Measurements from ENCODE around the gene SRPK3. TPM values are rescaled to one million over a fixed set of nuclear protein-coding genes. Genes with fewer than 3 reads are reported as not detected.
A peak's percentile ranks its signal among the peaks of the same experiment; 100 is the strongest.

The SRPK3 gene
- total and polyA plus RNA-seq, 5 donors: 27.0 to 53.1 (median 36.5) TPM

DNA sequence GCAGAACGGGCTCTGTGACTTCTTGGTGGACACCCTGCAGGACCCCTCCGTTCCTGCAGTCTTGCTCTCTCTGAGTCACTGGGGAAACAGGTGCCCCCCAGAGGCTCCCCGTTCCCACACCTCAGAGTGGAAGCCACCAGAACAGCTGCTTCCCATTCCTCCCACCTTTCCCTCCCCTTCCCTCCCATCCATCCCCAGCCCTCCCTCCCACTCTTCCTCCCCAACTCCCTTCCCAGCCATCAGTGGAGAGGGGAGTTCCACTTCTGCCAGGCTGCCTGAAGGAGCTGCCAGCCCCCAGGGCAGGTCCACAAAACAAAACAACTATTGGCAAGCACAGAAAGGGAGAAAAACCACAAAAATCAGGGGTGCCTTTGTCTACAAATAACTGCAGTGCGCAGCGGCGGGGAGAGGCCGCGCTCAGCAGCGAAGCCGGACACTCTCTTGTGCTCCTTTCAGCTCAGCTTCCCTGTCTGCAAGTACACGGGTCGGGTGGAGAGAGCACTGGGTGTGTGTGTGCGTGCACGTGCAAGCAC is 21.7 kb downstream of the SRPK3 start:
- H3K4me3 ChIP-seq (ENCODE audit: low read length): no peak overlapping the region
- peak in 1 of 3 donors; percentile 19 for DNase-seq
- intact Hi-C loops (cut with DNase I): loop anchor here in 1 of 4 donors (10.0 kb wide), 1 partner anchor 102 kb away; the partner anchor contains the start of gene AVPR2
- whole genome bisulfite sequencing: 61% methylated on average over 14 of the region's 14 CpGs
- H3K9me3 ChIP-seq (ENCODE audit: control insufficient read depth, low read length): no peaks in the 10 kb centered on the region
- H3K27ac ChIP-seq (ENCODE audit: low read length): no peak overlapping the region
- H3K27me3 ChIP-seq (ENCODE audit: control insufficient read depth, insufficient read depth): no peaks in the 10 kb centered on the region
- no peaks in the 10 kb centered on the region for H3K4me1 ChIP-seq (ENCODE audit: control insufficient read depth, insufficient read depth, low read length)
- no peak for ATAC-seq

DNA sequence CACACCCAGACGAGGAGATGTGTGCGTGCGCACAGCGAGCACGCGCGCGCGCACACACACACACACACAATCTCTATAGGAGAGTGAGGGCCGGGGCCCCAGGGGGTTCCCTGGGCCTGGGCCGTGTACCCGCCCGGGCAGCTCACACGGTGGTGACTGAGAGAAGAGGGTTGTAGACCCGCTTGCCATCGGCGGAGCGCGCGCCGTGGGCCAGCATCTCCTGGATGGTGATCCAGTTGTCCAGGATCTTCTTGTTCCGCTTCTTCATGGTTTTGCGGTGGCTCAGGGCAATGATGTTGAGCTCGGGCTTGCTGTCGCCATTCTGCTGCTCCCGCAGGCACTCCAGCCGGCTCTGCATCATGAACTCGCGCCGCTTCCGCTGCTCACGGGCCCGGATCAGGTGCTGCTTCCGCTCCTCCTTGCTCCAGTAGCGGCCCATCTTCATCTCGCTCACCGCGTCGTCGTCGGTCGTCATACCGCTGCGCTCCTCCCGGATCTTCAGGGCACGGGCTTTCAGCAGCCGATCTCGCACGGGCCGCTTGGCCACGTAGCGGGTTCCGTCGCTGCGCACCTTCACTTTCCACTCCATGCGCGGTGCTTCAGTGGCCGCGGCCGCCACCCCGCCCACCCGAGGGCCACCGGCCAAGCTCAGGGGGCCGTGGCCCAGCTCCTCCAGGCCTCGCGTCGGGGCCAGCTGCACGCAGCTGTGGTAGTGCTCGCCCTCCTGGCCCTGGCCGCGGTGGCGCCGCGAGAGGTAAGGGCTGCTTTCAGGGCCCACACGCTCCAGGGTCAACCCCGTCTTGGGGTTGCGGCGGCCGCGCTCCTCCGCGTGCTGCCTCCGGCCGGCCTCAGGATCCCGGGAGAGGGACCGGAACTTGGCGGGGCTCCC is 22.6 kb downstream of the SRPK3 start:
- no peak for ATAC-seq
- H3K9me3 ChIP-seq (ENCODE audit: control insufficient read depth, low read length): no peaks in the 10 kb centered on the region
- no peak overlapping the region for H3K27ac ChIP-seq (ENCODE audit: low read length)
- no peaks in the 10 kb centered on the region for H3K27me3 ChIP-seq (ENCODE audit: control insufficient read depth, insufficient read depth)
- no peak overlapping the region for H3K4me3 ChIP-seq (ENCODE audit: low read length)
- intact Hi-C loops (cut with DNase I): loop anchor here in 1 of 4 donors (10.0 kb wide), 1 partner anchor 101 kb away; the partner anchor contains the start of gene AVPR2
- H3K4me1 ChIP-seq (ENCODE audit: control insufficient read depth, insufficient read depth, low read length): no peaks in the 10 kb centered on the region
- 97% methylated on average over 87 of the region's 87 CpGs for WGBS
- DNase-seq: peak in 1 of 3 donors; percentile 55

- intact Hi-C loops (cut with DNase I): loop anchor here in 1 of 4 donors (10.0 kb wide), 1 partner anchor 101 kb away; the partner anchor contains the start of gene AVPR2
- 95% methylated on average over 29 of the region's 34 CpGs for WGBS
These were observed 23.3 kb downstream of the SRPK3 start for GRCh38 chrX:153804100-153804595.

DNA sequence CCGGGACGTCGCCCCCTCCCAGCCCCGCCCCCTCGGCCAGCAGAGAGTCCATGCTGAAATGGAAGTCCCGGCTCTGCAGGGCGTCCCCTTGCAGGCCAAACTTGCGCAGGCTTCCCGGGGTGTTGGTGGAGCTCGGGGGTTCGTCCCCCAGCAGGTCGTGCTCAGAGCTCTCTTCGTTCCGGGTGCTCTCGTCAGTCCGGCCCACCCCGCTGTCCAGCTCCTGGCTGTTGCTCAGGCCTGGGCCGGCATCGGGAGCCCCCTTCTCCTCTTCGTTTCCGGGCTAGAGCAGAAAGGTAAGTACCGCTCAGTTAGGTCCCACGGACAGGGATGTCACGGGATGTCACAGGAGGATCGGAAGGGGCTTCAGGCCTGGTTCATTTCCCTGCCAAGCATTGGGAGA is 23.8 kb downstream of the SRPK3 start:
- Histone ChIP-seq H3K4me3 (ENCODE audit: low read length) (no peak overlapping the region), H3K27me3 (ENCODE audit: control insufficient read depth, insufficient read depth) (no peaks in the 10 kb centered on the region), H3K9me3 (ENCODE audit: control insufficient read depth, low read length) (no peaks in the 10 kb centered on the region), H3K27ac (ENCODE audit: low read length) (no peak overlapping the region), H3K4me1 (ENCODE audit: control insufficient read depth, insufficient read depth, low read length) (no peaks in the 10 kb centered on the region)
- intact Hi-C loops (cut with DNase I): loop anchor here in 1 of 4 donors (10.0 kb wide), 1 partner anchor 100 kb away; the partner anchor contains the start of gene AVPR2
- ATAC-seq (no peak), DNase-seq (peak in 1 of 3 donors; percentile 31)
- 95% methylated on average over 25 of the region's 25 CpGs for WGBS

More at GRCh38 chrX:153804100-153804595, 23.3 kb downstream of the SRPK3 start:
- H3K9me3 ChIP-seq (ENCODE audit: control insufficient read depth, low read length): no peaks in the 10 kb centered on the region
- no peak for ATAC-seq
- no peak overlapping the region for H3K4me3 ChIP-seq (ENCODE audit: low read length)
- H3K4me1 ChIP-seq (ENCODE audit: control insufficient read depth, insufficient read depth, low read length): no peaks in the 10 kb centered on the region
- H3K27me3 ChIP-seq (ENCODE audit: control insufficient read depth, insufficient read depth): no peaks in the 10 kb centered on the region
- no peak for DNase-seq
- no peak overlapping the region for H3K27ac ChIP-seq (ENCODE audit: low read length)

DNA sequence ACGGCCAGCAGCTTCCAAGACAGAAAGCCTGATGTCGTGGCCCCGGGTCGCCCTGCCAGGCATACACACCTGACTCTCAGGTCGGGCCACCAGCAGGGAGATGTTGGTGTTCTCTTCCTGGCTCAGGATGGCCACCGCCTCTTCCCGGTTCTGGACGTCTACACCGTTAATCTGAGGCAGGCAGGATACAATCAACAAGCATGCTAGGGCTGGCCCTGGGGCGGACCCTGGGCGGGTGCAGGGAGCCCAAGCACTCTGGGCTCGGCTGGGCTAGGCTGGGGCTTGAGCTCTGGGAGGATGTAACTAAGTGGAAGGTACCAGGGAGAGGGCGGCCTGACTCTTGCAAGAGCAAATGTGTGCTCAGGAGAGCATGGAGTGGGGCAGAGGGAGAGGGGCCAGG is 24.6 kb downstream of the SRPK3 start:
- DNase-seq (peak in 1 of 3 donors; percentile 31), ATAC-seq (no peak)
- intact Hi-C loops (cut with DNase I): loop anchor here in 1 of 4 donors (10.0 kb wide), 1 partner anchor 99 kb away; the partner anchor contains the start of gene AVPR2
- H3K9me3 ChIP-seq (ENCODE audit: control insufficient read depth, low read length): no peaks in the 10 kb centered on the region
- no peak overlapping the region for H3K4me3 ChIP-seq (ENCODE audit: low read length)
- H3K27ac ChIP-seq (ENCODE audit: low read length): no peak overlapping the region
- no peaks in the 10 kb centered on the region for H3K4me1 ChIP-seq (ENCODE audit: control insufficient read depth, insufficient read depth, low read length)
- 85% methylated on average over 13 of the region's 13 CpGs for WGBS
- no peaks in the 10 kb centered on the region for H3K27me3 ChIP-seq (ENCODE audit: control insufficient read depth, insufficient read depth)

DNA sequence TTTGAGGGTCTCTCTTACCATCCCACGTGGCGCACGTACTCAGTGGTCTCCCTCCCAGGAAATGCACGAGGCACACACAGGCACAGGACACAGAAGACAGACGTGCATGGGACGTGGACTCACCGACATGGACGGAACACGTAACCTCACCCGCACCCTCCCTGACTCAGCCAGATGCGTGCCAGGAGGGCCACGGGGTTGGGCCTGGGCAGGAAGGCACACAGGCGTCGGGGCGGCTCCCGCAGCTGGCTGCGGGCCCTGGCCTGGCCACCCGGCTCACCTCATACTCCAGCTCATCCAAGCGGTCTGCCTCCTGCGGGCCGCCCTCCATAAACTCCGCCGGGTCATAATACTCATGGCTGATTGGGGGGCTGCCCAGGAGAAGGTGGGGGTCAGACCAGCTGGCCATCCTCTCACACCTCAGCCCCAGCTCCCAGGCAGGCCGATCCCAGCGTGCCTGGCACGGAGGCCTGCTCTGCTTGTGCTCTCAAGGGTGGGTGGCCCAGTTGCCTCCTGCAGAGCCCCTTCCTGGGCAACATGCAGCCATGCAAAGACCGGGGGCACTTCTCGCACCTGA is 26.2 kb downstream of the SRPK3 start:
- intact Hi-C loops (cut with DNase I): loop anchor here in 1 of 4 donors (10.0 kb wide), 1 partner anchor 98 kb away; the partner anchor contains the start of gene AVPR2

DNA sequence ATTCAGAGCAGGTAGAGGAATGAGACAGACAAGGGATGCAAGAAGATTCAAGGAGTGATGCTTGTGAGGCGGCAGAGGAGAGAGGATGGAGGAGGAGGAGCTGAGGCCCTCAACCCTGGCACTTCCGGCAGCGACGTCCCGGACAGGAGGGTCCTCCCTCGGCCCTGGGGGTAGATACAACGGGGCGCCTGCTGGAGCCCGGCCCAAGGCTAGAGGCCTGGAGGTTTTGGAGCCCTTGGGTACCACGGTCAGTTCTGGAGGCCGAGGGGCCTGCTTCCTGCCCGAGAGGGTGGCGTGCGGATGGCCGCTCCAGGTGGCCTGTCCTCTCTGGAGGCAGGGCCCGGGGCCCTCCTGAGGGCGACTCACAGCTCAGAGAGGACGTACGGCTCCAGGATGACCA is 27.1 kb downstream of the SRPK3 start:
- no peak overlapping the region for H3K27ac ChIP-seq (ENCODE audit: low read length)
- H3K4me3 ChIP-seq (ENCODE audit: low read length): no peak overlapping the region
- 95% methylated on average over 19 of the region's 19 CpGs for WGBS
- H3K27me3 ChIP-seq (ENCODE audit: control insufficient read depth, insufficient read depth): no peaks in the 10 kb centered on the region
- H3K9me3 ChIP-seq (ENCODE audit: control insufficient read depth, low read length): no peaks in the 10 kb centered on the region
- intact Hi-C loops (cut with DNase I): loop anchor here in 1 of 4 donors (10.0 kb wide), 1 partner anchor 97 kb away; the partner anchor contains the start of gene AVPR2
- DNase-seq: peak in 1 of 3 donors; percentile 54
- no peaks in the 10 kb centered on the region for H3K4me1 ChIP-seq (ENCODE audit: control insufficient read depth, insufficient read depth, low read length)
- no peak for ATAC-seq

More for the DNA sequence above, 26.2 kb downstream of the SRPK3 start:
- no peaks in the 10 kb centered on the region for H3K4me1 ChIP-seq (ENCODE audit: control insufficient read depth, insufficient read depth, low read length)
- DNase-seq (peak in 1 of 3 donors; percentile 43), ATAC-seq (no peak)
- 90% methylated on average over 28 of the region's 28 CpGs for WGBS
- H3K4me3 ChIP-seq (ENCODE audit: low read length): no peak overlapping the region
- H3K9me3 ChIP-seq (ENCODE audit: control insufficient read depth, low read length): no peaks in the 10 kb centered on the region
- no peak overlapping the region for H3K27ac ChIP-seq (ENCODE audit: low read length)
- no peaks in the 10 kb centered on the region for H3K27me3 ChIP-seq (ENCODE audit: control insufficient read depth, insufficient read depth)

DNA sequence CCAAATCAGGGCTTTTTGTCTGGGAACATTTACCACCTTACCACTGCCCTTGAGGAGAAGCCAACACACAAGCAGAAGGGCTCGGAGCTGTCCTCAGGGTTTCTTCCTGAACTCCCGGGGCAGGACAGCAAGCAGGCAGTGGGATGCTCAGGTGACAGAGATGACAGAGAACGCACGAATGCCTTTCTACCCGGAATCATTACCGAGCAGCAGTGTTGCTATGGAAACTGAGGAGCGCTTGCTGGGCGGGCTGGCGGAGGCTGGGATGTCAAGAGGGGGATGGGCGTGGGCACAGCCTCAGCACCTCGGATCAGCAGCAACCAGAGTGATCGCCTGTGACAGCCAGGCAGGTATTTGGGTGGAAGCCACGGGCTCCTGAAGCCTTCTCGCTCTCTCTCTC is 31.4 kb downstream of the SRPK3 start:
- DNase-seq (peak in 1 of 3 donors; percentile 40), ATAC-seq (no peak)
- no peaks in the 10 kb centered on the region for H3K27me3 ChIP-seq (ENCODE audit: control insufficient read depth, insufficient read depth)
- H3K27ac ChIP-seq (ENCODE audit: low read length): no peak overlapping the region
- H3K4me3 ChIP-seq (ENCODE audit: low read length): no peak overlapping the region
- H3K9me3 ChIP-seq (ENCODE audit: control insufficient read depth, low read length): no peaks in the 10 kb centered on the region
- intact Hi-C loops (cut with DNase I): loop anchor here in 1 of 4 donors (2.0 kb wide), 1 partner anchor 21 kb away; no protein-coding TSS in a partner anchor
- WGBS: 59% methylated on average over 14 of the region's 14 CpGs
- no peaks in the 10 kb centered on the region for H3K4me1 ChIP-seq (ENCODE audit: control insufficient read depth, insufficient read depth, low read length)

GRCh38 chrX:153813161-153813560 is 32.3 kb downstream of the SRPK3 start:
- DNase-seq: no peak
- H3K27me3 ChIP-seq (ENCODE audit: control insufficient read depth, insufficient read depth): no peaks in the 10 kb centered on the region
- no peaks in the 10 kb centered on the region for H3K9me3 ChIP-seq (ENCODE audit: control insufficient read depth, low read length)
- WGBS: 91% methylated on average over 5 of the region's 5 CpGs
- H3K27ac ChIP-seq (ENCODE audit: low read length): no peak overlapping the region
- intact Hi-C loops (cut with DNase I): loop anchor here in 1 of 4 donors (2.0 kb wide), 1 partner anchor 20 kb away; no protein-coding TSS in a partner anchor
- ATAC-seq: no peak
- H3K4me3 ChIP-seq (ENCODE audit: low read length): no peak overlapping the region
- H3K4me1 ChIP-seq (ENCODE audit: control insufficient read depth, insufficient read depth, low read length): no peaks in the 10 kb centered on the region

- Histone ChIP-seq H3K27me3 (ENCODE audit: control insufficient read depth, insufficient read depth) (no peaks in the 10 kb centered on the region), H3K4me1 (ENCODE audit: control insufficient read depth, insufficient read depth, low read length) (no peaks in the 10 kb centered on the region), H3K9me3 (ENCODE audit: control insufficient read depth, low read length) (no peaks in the 10 kb centered on the region), H3K27ac (ENCODE audit: low read length) (no peak overlapping the region), H3K4me3 (ENCODE audit: low read length) (no peak overlapping the region)
- 76% methylated on average over 19 of the region's 19 CpGs for WGBS
- intact Hi-C loops (cut with DNase I): no loop called here
- no peak for DNase-seq
- ATAC-seq: no peak
These were observed 33.9 kb downstream of the SRPK3 start for GRCh38 chrX:153814591-153815315.

Data from right cardiac atrium (tissue), 5 donors.